Epidermal melanocyte (primary cell): ENCODE data around the gene CTDSP1.

ENCODE experiments used
- DNase-seq: peaks from one replicate; pipeline ENCODE4 v3.0.0; 2011; ENCODE audit warnings: low spot score; ENCODE audit not compliant: insufficient read length

CTDSP1 gene, protein sequence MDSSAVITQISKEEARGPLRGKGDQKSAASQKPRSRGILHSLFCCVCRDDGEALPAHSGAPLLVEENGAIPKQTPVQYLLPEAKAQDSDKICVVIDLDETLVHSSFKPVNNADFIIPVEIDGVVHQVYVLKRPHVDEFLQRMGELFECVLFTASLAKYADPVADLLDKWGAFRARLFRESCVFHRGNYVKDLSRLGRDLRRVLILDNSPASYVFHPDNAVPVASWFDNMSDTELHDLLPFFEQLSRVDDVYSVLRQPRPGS

DNA sequence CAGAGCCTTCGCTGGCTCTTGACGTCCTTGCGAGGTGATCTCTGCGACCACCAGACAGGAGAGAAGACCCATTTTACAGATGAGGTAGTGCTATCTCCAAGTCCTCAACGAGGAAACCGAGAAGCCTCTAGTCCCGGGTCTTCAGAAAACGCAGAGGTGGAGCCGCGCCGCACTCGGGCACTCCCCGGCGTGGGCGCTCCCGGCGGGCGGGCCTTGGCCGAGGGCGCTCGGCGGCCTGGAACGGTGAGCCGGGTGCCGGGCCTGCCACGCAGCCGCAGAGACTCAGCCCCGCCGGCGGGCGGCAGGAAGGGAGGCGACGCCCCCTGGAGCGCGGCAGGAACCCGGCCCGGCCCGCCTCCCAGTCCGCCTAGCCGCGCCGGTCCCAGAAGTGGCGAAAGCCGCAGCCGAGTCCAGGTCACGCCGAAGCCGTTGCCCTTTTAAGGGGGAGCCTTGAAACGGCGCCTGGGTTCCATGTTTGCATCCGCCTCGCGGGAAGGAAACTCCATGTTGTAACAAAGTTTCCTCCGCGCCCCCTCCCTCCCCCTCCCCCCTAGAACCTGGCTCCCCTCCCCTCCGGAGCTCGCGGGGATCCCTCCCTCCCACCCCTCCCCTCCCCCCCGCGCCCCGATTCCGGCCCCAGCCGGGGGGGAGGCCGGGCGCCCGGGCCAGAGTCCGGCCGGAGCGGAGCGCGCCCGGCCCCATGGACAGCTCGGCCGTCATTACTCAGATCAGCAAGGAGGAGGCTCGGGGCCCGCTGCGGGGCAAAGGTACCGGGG lies at the start of gene CTDSP1:
Gene CTDSP1 (plus strand): TSS at position 478 of the 776 bp plus-strand sequence. CDS start 223 bp downstream, at position 701.
- peak; percentile 97 for DNase-seq

DNA sequence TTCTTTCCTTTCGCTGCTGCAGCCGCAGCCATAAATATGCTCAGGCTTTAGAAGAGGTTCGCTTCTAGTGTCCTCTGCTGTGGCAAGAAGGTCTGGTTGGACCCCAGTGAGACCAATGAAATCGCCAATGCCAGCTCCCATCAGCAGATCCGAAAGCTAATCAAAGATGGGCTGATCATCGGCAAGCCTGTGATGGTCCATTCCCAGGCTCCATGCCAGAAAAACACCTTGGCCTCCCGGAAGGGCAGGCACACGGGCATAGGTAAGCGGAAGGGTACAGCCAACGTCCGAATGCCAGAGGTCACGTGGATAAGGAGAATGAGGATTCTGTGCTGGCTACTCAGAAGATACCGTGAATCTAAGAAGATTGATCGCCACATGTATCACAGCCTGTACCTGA lies 45.6 kb upstream of the CTDSP1 start:
- no peak for DNase-seq

- DNase-seq = no peak
Observed at GRCh38 chr2:218354850-218355443, 44.7 kb upstream of the CTDSP1 start.

GRCh38 chr2:218357236-218358177 lies 42.2 kb upstream of the CTDSP1 start:
- DNase-seq = no peak

GRCh38 chr2:218360453-218360852 lies 39.2 kb upstream of the CTDSP1 start:
- DNase-seq = no peak

DNA sequence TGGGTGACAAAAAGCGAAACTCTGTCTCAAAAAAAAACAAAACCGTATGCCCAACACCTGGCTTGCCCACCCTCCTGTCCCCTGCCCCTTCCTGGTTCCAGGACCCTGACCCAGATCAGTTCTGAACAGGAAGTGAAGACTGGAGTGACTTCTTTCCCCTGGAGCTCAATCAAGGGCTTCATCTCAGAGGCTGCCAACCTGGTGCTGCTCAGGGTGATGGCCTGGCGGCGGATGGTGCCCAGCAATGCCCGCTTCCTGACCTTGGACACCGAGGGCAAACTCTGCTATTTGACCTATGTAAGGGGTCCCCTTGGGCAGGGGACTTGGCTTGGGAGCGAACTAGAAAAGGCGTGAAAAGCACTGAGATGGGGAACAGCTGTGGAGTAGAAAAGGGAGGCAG lies 37.1 kb upstream of the CTDSP1 start:
- no peak for DNase-seq

DNA sequence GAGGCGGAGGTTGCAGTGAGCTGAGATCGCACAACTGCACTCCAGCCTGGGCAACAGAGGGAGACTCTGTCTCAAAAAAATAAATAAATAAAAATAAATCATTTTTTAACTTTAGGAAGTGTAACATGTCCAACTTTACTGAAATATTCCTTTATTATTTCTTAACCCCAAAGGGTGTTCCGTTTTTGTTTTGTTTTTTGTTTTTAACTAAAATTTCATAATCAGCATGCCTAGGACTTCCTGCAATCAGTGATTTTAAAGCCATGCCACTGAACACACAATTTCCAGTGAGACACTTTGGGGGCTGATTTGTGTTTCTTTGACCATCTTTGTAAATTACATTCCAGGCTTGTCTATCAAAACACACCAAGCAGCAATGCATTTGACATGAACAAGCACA lies 35.9 kb upstream of the CTDSP1 start:
- DNase-seq = no peak

DNA sequence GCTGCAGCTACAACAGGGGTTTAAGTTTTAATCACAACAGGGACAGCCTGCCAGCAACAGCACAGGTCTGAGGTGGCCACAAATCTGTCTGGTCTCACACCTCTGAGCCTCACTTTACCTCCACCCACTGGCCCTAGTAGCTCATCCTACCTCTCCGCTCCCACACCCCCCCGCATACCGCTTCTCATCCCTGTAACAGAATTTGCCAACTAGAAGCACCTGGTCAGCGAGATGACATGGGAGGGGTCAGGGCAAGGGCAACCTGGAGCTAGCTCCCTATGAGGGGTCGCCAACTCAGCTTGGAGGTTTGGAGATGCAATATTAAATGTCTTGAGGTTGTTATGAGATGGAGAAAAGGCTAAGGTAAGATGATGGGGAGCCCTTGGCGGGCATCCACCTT lies 35.5 kb upstream of the CTDSP1 start:
- no peak for DNase-seq

DNA sequence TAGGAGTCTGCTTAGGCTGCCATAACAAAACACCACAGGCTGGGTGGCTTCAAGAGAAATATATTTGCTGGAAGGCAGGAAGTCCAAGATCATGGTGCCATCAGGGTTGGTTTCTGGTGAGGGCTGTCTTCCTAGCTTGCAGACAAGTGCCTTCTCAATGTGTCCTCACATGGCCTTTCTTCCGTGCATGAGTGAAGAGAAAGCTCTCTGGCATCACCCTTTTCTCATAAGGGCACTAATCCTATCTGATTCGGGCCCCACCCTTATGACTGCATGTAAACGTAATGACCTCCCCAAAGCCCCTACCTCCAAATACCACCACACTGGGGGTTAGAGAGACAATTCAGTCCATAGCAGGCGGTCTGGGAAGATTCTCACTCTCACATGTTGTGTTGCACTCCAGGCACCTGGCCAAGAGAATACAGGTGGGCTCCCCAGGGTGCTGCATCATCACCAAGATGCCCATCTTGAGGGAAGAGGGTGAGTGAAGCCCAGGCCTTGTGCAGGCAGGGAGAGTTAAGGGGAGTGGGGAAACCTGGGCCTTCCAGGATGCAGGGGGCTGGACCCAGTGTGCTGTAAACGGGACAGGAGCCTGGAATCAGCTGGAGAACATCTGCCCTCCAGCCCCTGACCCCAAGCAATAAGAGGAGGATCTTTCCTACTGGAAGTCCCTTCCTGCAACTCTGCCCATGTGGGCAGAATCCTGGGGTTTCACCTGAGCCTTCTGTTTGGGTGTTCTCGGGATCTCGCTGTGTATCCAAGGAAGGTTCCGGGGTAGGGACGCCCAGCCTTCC lies 32.9 kb upstream of the CTDSP1 start:
- no peak for DNase-seq

DNA sequence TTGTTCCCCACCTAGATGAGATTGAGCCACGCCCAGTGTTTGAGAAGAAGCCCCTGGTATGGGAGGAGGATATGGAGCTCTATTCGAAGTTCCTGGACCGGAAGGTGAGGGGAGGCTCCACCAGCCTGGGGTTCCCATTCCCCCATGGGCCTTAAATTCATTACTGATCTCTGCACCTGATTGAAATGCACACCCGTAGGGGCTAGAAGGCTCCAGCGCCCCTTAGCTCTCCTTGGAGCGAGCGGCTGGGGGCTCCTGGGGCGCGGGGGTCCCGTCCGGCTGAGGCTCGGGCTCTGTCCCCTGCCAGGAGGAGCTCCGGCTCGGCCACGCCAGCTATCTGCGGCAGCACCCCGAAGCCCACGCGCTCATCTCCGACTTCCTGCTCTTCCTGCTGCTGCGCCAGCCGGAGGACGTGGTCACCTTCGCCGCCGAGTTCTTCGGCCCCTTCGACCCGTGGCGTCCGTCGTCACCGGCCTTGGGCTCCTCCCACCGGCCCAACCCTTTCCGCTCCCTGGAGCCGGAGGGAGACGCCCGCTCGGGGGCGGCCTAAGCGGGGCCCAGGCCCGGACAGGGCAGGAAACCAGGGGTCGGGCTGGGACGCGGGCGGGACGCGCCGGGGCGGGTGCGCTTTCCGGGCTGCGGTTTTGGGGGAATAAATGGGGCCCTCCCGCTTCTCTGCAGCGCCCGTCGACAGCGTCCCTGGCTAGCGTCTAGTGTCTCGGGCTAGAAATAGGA lies 32.1 kb upstream of the CTDSP1 start:
- DNase-seq = peak; percentile 90

GRCh38 chr2:218368150-218368528 lies 31.5 kb upstream of the CTDSP1 start:
- no peak for DNase-seq

DNA sequence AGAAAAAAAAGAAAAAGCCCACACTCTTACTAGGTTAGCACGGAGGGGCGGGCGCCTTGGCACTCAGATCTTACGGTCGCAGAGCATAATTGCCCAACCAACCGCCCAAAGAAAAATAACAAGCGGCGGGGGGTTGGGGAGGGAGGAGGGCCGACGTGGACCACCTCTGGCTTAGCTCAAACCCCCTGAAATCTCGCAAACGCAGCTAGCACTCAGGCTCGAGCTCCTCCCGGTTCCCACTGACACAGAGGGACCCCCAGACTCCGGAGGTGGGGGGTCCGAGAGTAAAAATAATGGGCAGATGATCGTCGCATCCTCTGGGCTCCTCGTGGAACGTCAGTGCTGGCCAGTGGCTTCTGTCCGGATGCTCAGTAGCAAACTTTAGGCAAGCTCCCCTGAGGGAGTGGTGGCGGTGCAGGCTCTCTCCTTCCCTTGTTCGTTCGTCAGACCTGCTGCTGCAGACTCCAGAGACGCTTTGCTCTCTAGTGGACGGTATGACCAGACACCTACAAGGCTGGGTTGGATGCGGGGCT lies 31.0 kb upstream of the CTDSP1 start:
- DNase-seq = no peak

GRCh38 chr2:218369330-218369729 lies 30.3 kb upstream of the CTDSP1 start:
- no peak for DNase-seq

DNA sequence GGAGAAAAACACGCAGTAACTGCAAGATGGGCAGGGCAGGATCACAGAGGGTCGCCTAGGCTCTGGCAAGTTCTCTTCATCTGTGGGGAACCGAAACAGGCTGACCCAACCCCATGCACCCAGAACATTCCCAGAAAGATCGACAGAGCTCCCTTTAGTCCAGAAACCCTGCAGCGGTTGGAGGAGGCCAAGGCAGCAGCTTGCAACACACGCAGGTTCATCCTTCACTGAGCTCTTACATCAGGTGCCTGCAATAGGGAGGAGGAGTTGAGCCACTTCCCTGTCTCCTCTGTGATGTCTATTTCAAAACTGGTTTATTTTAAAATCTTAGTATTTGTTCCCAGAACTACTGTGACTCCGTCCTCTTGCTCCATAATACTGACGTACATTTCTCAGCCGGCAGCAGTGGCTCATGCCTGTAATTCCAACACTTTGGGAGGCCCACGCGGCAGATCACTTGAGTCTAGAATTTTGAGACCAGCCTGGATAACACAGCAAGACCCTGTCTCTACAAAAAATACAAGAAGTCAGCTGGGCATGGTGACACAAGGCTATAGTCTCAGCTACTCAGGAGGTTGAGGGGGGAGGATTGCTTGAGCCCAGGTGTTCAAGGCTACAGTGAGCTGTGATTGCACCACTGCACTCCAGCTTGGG lies 29.1 kb upstream of the CTDSP1 start:
- no peak for DNase-seq

GRCh38 chr2:218371983-218372350 lies 27.7 kb upstream of the CTDSP1 start:
- DNase-seq = no peak

GRCh38 chr2:218374795-218375194 lies 24.9 kb upstream of the CTDSP1 start:
- DNase-seq = no peak

- no peak for DNase-seq
Observed at GRCh38 chr2:218375212-218375611, 24.5 kb upstream of the CTDSP1 start.

GRCh38 chr2:218378053-218378452 lies 21.6 kb upstream of the CTDSP1 start:
- no peak for DNase-seq

DNA sequence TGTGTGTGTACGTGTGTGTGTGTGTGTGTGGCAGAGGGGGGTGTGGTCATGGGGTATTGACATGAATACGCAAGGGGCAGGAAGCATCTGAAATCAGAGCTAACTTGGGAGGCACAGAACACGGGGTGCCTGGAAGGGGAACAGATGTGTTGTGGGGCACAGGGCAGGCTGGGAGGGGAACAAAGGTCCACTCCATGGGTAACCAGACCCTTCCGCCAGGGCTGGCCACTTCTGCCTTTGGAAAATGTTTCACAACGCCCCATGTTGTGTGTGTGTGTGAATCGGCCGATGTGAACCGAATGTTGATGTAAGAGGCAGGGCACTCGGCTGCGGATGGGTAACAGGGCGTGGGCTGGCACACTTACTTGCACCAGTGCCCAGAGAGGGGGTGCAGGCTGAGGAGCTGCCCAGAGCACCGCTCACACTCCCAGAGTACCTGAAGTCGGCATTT lies 17.7 kb upstream of the CTDSP1 start, which contains the start of gene SLC11A1:
Gene SLC11A1 (plus strand): TSS at position 358 of the 451 bp plus-strand sequence. CDS start 96 bp downstream, outside the sequence.
- no peak for DNase-seq
